Measurements from ENCODE around the gene C11orf52.
A peak's percentile ranks its signal among the peaks of the same experiment; 100 is the strongest.
"Not testable (repeated sequence)": the region's sequence is repeated elsewhere in the genome, so short reads cannot be mapped to it uniquely, and the experiment has no call there.

Gene C11orf52, protein sequence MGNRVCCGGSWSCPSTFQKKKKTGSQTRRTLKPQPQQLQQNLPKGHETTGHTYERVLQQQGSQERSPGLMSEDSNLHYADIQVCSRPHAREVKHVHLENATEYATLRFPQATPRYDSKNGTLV

DNA sequence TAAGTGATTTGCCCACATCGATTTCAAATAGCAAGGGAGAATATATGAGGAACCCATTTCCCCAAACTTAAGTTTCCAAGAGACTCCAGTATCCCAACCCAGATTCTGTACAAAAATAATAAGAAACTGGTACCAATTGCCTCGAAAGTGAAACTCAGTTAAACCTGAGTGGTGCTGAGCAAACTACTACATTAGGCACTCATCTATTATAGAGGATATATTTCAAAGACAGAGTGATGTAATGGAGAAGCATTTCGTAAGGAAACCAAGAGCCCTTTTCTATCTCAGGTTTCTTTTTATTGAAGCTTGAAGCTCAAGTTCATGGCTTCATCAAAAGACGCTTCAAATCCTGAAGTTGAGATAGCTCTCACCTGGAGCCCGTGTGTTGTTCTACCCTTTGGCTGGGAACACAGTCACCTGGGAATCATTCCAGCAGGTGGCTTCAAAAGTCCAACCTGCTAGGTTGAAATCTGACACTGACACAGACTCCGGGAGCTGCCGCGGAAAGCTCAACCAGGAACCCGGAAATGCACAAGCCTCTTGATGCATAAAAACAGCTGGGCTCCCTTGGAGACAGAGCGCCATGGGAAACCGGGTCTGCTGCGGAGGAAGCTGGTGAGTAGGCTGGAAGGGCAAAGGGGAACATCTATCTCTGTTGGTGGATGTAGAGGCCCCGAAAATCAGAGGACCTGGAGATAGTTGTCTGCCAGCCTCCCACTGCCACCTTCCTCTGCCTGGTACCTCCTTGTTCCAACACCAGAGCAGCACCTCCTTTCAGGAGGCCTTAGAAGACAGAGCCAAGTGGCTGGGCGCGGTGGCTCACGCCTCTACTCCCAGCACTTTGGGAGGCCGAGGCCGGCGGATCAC, at the start of gene C11orf52:
Gene C11orf52 (plus strand): TSS at position 524 of the 867 bp plus-strand sequence. CDS start 60 bp downstream, at position 584.
- DNase-seq = no peak

- no peak for DNase-seq
Measured at GRCh38 chr11:111870113-111870512, 48.6 kb upstream of the C11orf52 start.

DNA sequence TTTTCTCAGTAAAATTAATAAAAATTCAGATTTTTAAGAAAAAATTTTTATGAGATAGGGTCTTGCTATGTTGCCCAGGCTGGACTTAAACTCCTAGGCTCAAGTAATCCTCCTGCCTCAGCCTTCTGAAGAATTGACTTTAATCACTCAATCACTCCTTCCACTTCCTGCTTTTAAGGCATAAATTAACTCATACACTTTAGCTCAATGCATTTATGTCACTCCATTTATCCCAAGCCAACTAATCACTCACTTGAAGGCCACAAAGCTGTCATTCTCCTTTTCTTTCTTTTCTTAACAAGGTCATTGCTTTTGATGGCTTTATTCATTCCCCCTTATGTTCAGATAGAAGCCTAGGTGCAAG, 48.2 kb upstream of the C11orf52 start:
- no peak for DNase-seq

- peak; percentile 67 for DNase-seq
Measured at GRCh38 chr11:111870886-111871692, 47.6 kb upstream of the C11orf52 start, which contains the start of gene ALG9. Gene ALG9, minus strand, starts transcription at chr11:111871581. Its CDS starts 99 bp downstream, at chr11:111871482.

GRCh38 chr11:111871693-111872161, 47.0 kb upstream of the C11orf52 start:
- no peak for DNase-seq

DNA sequence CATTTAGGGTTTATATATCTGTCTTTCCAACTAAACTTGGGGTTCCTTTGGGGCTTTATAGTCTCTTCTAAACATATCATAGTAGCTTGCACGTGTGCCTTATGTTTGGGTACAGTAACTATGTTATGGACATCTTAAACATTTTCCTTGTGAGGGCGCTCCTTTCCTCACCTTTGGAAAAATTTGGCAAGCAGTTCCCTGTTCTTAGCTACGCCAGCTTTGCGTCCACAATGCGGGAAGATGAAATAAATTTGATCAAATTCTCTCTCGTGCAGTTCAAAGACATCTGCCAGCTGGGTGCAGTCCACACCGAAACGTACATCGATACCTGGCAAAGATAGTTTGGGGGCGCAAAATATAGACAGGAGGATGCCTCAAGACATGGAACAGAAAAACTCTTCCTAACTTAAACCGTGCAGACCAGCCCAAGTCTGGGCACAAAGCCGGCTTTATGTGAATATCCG, 40.3 kb upstream of the C11orf52 start:
- no peak for DNase-seq

- peak; percentile 89 for DNase-seq
Measured at GRCh38 chr11:111878849-111879636, 39.7 kb upstream of the C11orf52 start, which contains the start of the genes CFAP68 and FDXACB1. Gene CFAP68, plus strand, starts transcription at chr11:111879541. Its CDS starts 20 bp downstream, at chr11:111879561. Gene FDXACB1, minus strand, starts transcription at chr11:111879165. Its CDS starts 33 bp downstream, at chr11:111879132.

GRCh38 chr11:111879637-111879960, 39.1 kb upstream of the C11orf52 start:
- DNase-seq = no peak

- no peak for DNase-seq
Measured at GRCh38 chr11:111882202-111882601, 36.5 kb upstream of the C11orf52 start.

- not testable (repeated sequence) for DNase-seq
Measured at GRCh38 chr11:111885053-111885452, 33.7 kb upstream of the C11orf52 start.

GRCh38 chr11:111886032-111886431, 32.7 kb upstream of the C11orf52 start:
- DNase-seq = no peak

DNA sequence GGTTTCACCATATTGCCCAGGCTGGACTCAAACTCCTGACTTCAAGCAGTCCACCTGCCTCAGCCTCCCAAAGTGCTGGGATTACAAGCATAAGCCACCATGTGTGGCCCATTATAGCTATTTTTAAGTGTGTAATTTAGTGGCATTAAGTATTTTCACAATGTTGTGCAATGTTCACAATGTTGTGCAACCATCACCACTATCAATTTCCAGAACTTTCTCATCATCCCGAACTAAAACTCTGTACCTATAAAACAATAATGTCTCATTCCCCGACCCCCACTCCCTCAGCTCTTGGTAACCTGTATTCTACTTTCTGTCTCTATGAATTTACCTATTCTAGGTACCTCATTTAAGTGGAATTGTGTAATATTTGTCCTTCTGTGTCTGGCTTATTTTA, 31.9 kb upstream of the C11orf52 start:
- no peak for DNase-seq

DNA sequence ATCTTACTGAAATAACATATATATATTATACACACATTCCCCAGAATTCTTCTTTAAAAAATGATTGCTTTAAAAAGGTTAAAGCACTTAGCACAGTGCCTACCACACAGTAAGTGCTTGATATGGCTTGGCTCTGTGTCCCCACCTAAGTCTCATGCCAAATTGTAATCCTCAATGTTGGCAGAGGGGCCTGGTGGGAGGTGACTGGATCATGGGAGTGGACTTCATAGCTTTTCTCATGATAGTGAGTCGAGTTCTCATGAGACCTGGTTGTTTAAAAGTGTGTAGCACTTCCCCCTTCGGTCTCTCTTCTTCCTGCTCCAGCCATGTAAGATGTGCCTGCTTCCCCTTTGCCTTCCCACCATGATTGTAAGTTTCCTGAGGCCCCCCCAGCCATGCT, 13.3 kb upstream of the C11orf52 start:
- no peak for DNase-seq

GRCh38 chr11:111906680-111907079, 12.0 kb upstream of the C11orf52 start:
- DNase-seq = no peak

- DNase-seq = no peak
Measured at GRCh38 chr11:111908639-111909305, 9.9 kb upstream of the C11orf52 start.

DNA sequence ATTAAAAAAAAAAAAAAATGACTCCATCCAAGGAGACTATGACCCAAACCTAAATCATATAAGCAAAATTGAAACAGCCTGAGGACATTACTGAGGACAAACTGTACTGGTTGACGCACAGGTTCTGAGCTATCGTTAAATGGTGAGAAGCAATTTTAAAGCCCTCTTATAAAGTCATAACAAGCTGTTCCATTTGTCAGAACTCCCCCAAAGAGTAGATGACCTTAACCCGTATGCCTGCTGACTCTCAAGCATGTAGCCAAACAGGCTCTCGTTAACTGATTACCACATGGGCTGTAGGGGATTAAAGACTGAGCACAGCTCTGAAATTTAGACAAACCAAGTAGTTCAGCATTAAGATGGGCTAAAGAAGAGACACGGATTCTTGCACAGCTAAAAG, 9.3 kb upstream of the C11orf52 start:
- DNase-seq = no peak

DNA sequence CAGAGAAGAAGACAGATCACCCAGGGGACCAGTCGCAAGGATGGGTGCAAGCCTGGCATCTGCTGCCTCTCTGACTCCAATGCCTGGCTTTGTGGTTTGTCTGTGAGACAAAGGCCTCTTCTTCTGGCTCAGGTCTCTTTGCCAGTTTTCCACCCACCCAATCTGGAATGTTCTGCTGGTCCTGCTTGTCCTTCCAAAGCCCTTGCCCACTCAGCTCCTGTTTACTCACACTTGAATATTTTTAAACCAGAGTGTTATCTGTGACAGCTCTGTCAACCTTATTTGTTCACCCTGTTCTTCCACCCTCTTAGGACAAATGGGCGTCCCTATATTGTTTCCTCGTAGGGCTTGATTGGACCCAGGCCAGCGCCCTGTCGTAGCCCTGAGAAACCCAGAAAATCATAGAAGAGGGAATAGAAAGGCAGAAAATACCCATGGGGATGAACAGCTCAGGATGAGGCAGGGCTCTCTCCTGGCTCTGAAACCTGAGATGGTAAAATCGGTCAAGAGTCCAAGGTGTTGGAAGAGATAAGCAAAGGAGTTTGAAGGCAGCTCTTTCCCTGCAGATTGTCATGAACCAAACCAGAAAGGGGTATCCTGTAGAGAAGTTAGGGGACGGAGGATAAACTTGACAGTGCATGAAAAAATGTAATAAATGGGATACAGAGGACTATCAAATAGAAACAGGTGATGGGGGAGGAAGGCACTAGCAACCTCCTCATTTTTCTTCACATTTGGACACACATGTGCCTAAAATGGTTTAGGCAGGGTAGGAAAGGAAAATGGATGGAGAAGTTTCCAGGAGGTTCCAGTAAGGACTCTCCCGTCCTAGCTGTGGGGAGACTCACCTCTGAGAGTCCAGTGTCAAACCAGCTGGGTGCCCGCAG, 7.8 kb upstream of the C11orf52 start:
- no peak for DNase-seq

- peak; percentile 42 for DNase-seq
Measured at GRCh38 chr11:111911563-111912401, 6.9 kb upstream of the C11orf52 start, which contains the start of gene CRYAB. Gene CRYAB, minus strand, starts transcription at chr11:111911770. Its CDS starts 46 bp downstream, at chr11:111911724.

DNA sequence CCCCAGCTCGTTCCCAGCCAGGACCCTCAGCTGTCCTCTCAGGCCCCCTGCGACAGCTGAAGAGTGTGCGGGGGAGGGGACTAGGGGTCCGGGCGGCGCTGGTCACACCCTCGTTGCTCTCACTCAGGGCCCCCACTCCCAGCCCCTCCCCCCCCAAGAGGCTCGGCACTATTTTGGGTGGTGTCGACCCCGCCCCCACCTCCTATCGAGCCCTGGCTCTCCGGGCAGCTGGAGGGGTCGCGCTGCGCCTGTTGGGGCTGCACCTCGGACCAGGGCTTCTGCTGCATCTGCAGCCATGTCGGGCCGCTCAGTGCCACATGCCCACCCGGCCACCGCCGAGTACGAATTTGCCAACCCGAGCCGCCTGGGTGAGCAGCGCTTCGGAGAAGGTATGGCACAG, 6.2 kb upstream of the C11orf52 start, which contains the start of gene HSPB2:
Gene HSPB2 (plus strand): TSS at position 200 of the 400 bp plus-strand sequence. CDS start 96 bp downstream, at position 296.
- no peak for DNase-seq
